ENCODE data around the gene SSTR4. TPM values are rescaled to one million over a fixed set of nuclear protein-coding genes. Genes with fewer than 3 reads are reported as not detected.

The SSTR4 gene
- total RNA-seq, 1 donor from 2014 or later = not detected

DNA sequence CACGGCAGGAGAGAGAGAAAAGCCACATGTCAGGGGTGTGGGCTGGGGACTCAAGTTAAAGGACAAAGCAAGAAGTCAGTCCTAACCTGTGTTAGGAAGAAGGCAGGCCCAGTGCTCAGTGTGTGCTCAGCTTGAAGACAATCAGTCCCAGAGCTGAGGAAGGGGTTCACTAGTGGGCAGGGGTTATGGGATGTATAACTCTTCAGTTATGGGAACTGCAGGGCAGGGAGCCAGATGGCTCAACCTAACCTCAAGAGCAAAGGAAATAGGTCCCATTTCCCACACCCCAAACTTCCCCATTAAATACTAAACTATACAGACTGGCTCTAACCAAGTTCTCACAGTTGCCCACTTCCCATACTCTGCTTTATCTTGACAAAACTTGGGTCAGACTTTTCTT is 7.4 kb upstream of the SSTR4 start:
- Mint-ChIP-seq H3K36me3 (ENCODE audit: unreplicated experiment) (no peaks in the 10 kb centered on the region), H3K4me1 (ENCODE audit: low read depth, unreplicated experiment) (no peaks in the 10 kb centered on the region), H3K27ac (ENCODE audit: unreplicated experiment) (no peak overlapping the region), H3K9me3 (ENCODE audit: unreplicated experiment) (no peaks in the 10 kb centered on the region), H3K27me3 (ENCODE audit: unreplicated experiment) (no peaks in the 10 kb centered on the region), H3K4me3 (ENCODE audit: unreplicated experiment) (no peak overlapping the region)
- DNase-seq = no peak
- no peak for TF ChIP-seq CTCF (IDR thresholded peaks at IDR 0.05; ENCODE audit: partially characterized antibody, unreplicated experiment)

DNA sequence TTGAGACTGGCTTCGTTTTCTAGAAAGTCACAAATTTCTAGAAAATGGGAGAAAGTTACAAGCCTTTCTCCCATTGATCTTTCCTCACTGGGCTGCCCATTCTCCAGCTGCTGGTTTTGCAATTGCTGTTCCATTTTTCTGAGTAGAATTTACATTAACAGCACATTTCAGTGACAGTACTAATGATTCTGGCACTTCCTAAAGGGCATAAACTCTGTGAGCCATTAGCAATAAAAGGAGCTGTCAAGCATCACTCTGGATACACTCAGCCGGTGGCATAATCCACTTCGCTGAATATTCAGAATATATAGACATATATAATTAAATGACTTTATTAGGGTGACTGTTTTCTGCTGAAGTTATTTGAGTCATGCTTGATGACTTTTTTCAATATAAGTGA is 6.7 kb upstream of the SSTR4 start:
- Mint-ChIP-seq H3K4me1 (ENCODE audit: low read depth, unreplicated experiment) (no peaks in the 10 kb centered on the region), H3K27me3 (ENCODE audit: unreplicated experiment) (no peaks in the 10 kb centered on the region), H3K9me3 (ENCODE audit: unreplicated experiment) (no peaks in the 10 kb centered on the region), H3K36me3 (ENCODE audit: unreplicated experiment) (peaks cover 4% of the 10 kb centered on the region), H3K27ac (ENCODE audit: unreplicated experiment) (no peak overlapping the region), H3K4me3 (ENCODE audit: unreplicated experiment) (no peak overlapping the region)
- no peak for DNase-seq
- no peak for TF ChIP-seq CTCF (IDR thresholded peaks at IDR 0.05; ENCODE audit: partially characterized antibody, unreplicated experiment)

- no peak overlapping the region for H3K4me3 Mint-ChIP-seq (ENCODE audit: unreplicated experiment)
- no peak for TF ChIP-seq CTCF (IDR thresholded peaks at IDR 0.05; ENCODE audit: partially characterized antibody, unreplicated experiment)
- no peak overlapping the region for H3K27ac Mint-ChIP-seq (ENCODE audit: unreplicated experiment)
- peaks cover 5% of the 10 kb centered on the region for H3K36me3 Mint-ChIP-seq (ENCODE audit: unreplicated experiment)
- H3K4me1 Mint-ChIP-seq (ENCODE audit: low read depth, unreplicated experiment) = no peaks in the 10 kb centered on the region
- peaks cover 4% of the 10 kb centered on the region for H3K27me3 Mint-ChIP-seq (ENCODE audit: unreplicated experiment)
- no peaks in the 10 kb centered on the region for H3K9me3 Mint-ChIP-seq (ENCODE audit: unreplicated experiment)
- DNase-seq = no peak
Observed at GRCh38 chr20:23029324-23029723, 5.8 kb upstream of the SSTR4 start.

- H3K27ac Mint-ChIP-seq (ENCODE audit: unreplicated experiment) = no peak overlapping the region
- TF ChIP-seq CTCF (IDR thresholded peaks at IDR 0.05; ENCODE audit: partially characterized antibody, unreplicated experiment) = no peak
- peaks cover 5% of the 10 kb centered on the region for H3K36me3 Mint-ChIP-seq (ENCODE audit: unreplicated experiment)
- H3K27me3 Mint-ChIP-seq (ENCODE audit: unreplicated experiment) = peaks cover 15% of the 10 kb centered on the region
- DNase-seq = no peak
- no peaks in the 10 kb centered on the region for H3K9me3 Mint-ChIP-seq (ENCODE audit: unreplicated experiment)
- H3K4me3 Mint-ChIP-seq (ENCODE audit: unreplicated experiment) = no peak overlapping the region
- H3K4me1 Mint-ChIP-seq (ENCODE audit: low read depth, unreplicated experiment) = no peaks in the 10 kb centered on the region
Observed at GRCh38 chr20:23031346-23031745, 3.8 kb upstream of the SSTR4 start.

- Mint-ChIP-seq H3K4me1 (ENCODE audit: low read depth, unreplicated experiment) (peaks cover 6% of the 10 kb centered on the region), H3K27ac (ENCODE audit: unreplicated experiment) (no peak overlapping the region), H3K9me3 (ENCODE audit: unreplicated experiment) (peaks cover 7% of the 10 kb centered on the region), H3K36me3 (ENCODE audit: unreplicated experiment) (peaks cover 12% of the 10 kb centered on the region), H3K4me3 (ENCODE audit: unreplicated experiment) (no peak overlapping the region), H3K27me3 (ENCODE audit: unreplicated experiment) (peaks cover 22% of the 10 kb centered on the region)
- no peak for TF ChIP-seq CTCF (IDR thresholded peaks at IDR 0.05; ENCODE audit: partially characterized antibody, unreplicated experiment)
- no peak for DNase-seq
Observed at GRCh38 chr20:23032056-23032749, 2.9 kb upstream of the SSTR4 start.

Measured in glutamatergic neuron (in vitro differentiated cells).